IPS-20b (cell line): ENCODE results near the gene SFXN1.

ENCODE experiments used
- H3K27ac ChIP-seq: one replicate; pipeline ENCODE4 v1.5.1; 2013; ENCODE audit warnings: low read length
- H3K27me3 ChIP-seq: 2 replicates; pipeline ENCODE4 v1.6.1; 2013; ENCODE audit warnings: mild to moderate bottlenecking, low read length, inconsistent platforms; ENCODE audit not compliant: insufficient read depth
- H3K36me3 ChIP-seq: 2 replicates; pipeline ENCODE4 v1.6.1; 2013; ENCODE audit warnings: low read depth, mild to moderate bottlenecking, inconsistent platforms, low read length, moderate library complexity; ENCODE audit not compliant: insufficient read depth
- H3K4me1 ChIP-seq: 2 replicates; pipeline ENCODE4 v1.6.1; 2013; ENCODE audit warnings: mild to moderate bottlenecking, control low read depth, inconsistent platforms, low read length, moderate library complexity; ENCODE audit not compliant: insufficient read depth
- H3K4me3 ChIP-seq: 2 replicates; pipeline ENCODE4 v1.5.1; 2013; ENCODE audit warnings: mild to moderate bottlenecking, low read length, inconsistent platforms
- H3K9ac ChIP-seq: 2 replicates; pipeline ENCODE4 v1.6.1; 2013; ENCODE audit warnings: low read depth, mild to moderate bottlenecking, inconsistent platforms, low read length, moderate library complexity
- H3K9me3 ChIP-seq: 2 replicates; pipeline ENCODE4 v1.6.1; 2013; ENCODE audit warnings: mild to moderate bottlenecking, low read depth, low read length, inconsistent platforms; ENCODE audit not compliant: insufficient read depth

The SFXN1 gene

DNA sequence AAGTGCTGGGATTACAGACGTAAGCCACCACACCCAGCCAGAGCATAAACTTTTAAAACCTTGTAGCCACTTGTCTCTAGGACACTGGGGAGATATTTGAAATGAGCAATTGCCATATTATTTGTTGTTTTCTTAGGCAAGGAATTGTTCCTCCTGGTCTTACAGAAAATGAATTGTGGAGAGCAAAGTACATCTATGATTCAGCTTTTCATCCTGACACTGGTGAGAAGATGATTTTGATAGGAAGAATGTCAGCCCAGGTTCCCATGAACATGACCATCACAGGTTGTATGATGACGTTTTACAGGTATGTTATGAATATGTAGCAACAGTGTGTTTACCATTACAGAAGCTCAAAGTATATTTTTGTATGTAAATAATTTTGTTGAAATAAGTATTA, 30.5 kb downstream of the SFXN1 start:
- peaks cover 71% of the 10 kb centered on the region for H3K36me3 ChIP-seq

DNA sequence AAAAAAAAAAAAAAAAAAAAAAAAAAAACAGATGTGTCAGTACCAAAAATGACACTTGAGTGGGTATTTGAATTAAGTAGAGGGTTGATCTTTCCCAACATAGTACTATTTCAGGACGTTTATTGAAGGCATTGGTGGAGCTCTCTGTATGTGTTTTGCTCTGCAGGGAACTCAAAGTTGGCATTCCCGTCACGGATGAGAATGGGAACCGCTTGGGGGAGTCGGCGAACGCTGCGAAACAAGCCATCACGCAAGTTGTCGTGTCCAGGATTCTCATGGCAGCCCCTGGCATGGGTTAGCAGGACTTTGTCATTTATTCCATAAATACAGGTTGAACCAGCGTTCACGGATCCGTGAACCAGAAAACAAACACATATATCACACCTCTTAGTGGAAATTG, 34.9 kb downstream of the SFXN1 start:
- no peaks in the 10 kb centered on the region for H3K27me3 ChIP-seq
- no peak overlapping the region for H3K27ac ChIP-seq
- peaks cover 100% of the 10 kb centered on the region for H3K36me3 ChIP-seq
- no peak overlapping the region for H3K9ac ChIP-seq
- no peaks in the 10 kb centered on the region for H3K9me3 ChIP-seq
- H3K4me1 ChIP-seq, result no peaks in the 10 kb centered on the region
- H3K4me3 ChIP-seq, result no peak overlapping the region

More for the DNA sequence above, 30.5 kb downstream of the SFXN1 start:
- Histone ChIP-seq H3K27ac (no peak overlapping the region), H3K4me3 (no peak overlapping the region), H3K9ac (no peak overlapping the region), H3K9me3 (no peaks in the 10 kb centered on the region), H3K4me1 (no peaks in the 10 kb centered on the region), H3K27me3 (no peaks in the 10 kb centered on the region)

DNA sequence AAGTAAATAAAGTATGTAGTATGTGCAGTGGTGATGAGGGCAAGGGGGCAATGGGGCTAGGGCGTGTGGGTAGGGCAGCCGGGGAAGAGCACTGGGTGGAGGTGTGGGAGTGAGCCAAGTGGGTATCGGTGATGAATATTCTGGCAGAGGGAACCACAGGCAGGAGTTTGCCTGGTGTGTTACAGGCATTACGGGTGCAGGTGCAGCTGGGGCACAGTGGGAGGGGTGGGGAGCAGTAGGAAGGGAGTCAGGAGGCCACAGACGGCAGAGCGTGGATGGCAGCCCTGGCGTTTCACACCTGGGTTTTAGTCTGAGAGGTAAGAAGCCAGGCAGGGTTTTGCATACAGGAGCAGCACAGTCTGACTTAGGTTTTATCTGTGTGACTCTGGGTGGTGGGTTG, 35.4 kb downstream of the SFXN1 start:
- Histone ChIP-seq H3K9me3 (no peaks in the 10 kb centered on the region), H3K36me3 (peaks cover 100% of the 10 kb centered on the region), H3K9ac (no peak overlapping the region), H3K4me1 (no peaks in the 10 kb centered on the region), H3K27ac (no peak overlapping the region), H3K4me3 (no peak overlapping the region), H3K27me3 (no peaks in the 10 kb centered on the region)

DNA sequence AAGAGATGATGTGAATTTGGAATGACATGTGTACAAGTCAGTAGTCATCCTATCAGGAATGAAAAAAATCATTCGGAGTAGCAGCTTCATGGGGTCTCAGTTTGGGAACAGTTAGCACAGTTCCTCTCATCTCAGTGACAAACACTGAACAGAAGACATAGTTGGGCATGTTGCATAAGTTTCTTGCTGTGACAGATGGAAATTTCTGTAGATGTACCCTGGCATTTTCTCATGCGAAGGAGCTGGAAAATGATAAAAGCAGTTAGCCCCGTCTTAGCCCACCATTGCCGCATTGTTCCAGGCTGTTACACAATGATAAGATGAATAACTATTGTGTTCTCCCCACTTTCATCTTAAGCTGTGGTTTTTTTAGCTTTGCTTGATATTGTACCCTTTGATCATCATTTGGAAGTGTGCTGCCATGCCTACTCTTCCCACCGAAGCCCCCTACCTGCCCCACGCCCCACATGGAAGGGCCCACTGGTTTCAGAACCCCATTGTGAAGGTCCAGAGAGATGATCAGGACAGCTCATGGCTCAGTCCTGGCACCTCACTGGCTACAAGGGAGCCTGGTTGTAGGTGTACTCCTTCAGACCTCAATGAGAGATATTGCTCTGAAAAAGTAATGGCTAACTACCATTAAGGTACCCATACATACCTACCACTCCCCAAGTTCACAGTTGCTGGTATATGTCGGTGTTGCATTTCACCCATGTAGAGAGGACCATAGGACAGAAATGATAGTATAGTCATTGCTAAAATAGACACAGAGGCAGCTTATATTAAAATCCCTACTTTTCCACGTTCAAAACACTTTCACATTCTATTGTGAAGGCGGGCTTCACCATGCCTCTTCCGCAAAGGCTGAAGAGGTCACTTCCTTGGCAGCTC, 38.8 kb downstream of the SFXN1 start:
- no peaks in the 10 kb centered on the region for H3K9me3 ChIP-seq
- no peaks in the 10 kb centered on the region for H3K27me3 ChIP-seq
- no peak overlapping the region for H3K4me3 ChIP-seq
- H3K4me1 ChIP-seq, result no peaks in the 10 kb centered on the region
- H3K27ac ChIP-seq, result no peak overlapping the region
- peaks cover 94% of the 10 kb centered on the region for H3K36me3 ChIP-seq
- H3K9ac ChIP-seq, result no peak overlapping the region

DNA sequence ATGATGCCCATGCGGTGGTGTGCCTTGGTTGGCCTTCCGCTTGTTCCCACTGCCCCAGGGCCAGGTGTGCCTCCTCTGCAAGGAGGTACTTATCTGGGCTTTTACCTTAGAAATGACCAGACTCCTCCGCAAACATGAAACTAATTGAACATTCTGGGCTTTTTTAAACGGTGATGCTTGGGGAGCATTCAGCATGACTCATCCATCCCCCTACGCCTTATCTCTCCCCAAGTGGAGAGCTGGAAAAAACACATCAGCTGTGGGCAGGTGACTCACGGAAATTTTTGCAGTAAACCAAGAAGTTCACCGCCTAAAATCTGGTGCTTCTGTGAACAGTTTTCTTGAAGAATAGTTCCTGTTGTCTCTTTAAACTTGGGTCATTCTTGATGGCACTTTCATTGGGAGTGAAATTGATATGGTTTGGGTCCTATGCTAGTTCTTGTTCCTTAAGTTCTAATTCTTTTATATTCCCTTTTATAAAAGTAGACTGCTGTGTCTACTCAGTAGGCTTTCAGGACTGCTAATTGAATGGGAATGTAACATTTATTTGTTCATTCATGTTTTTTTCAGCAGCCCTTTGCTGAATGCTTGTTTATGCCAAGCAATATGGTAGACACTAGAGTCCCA, 39.6 kb downstream of the SFXN1 start:
- no peaks in the 10 kb centered on the region for H3K27me3 ChIP-seq
- no peak overlapping the region for H3K9ac ChIP-seq
- no peaks in the 10 kb centered on the region for H3K4me1 ChIP-seq
- H3K9me3 ChIP-seq, result no peaks in the 10 kb centered on the region
- H3K4me3 ChIP-seq, result no peak overlapping the region
- peaks cover 94% of the 10 kb centered on the region for H3K36me3 ChIP-seq
- no peak overlapping the region for H3K27ac ChIP-seq

DNA sequence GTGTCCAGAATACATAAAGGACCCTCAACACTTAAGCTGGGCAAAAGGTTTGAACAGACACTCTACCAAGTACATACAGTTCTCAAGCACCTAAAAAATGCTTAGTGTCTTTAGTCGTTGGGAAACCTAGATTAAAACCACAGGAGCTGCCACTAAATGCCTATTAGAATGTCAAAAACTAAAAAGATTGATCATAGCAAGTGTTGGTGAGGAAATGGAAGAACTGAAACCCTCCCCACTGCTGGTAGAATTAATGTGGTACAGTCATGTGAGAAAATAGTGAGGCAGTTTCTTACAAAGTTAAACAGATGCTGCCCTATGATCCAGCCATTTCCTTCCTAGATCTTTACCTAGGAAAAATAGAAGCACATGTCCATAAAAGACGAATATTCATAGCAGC, 40.6 kb downstream of the SFXN1 start:
- no peak overlapping the region for H3K4me3 ChIP-seq
- no peaks in the 10 kb centered on the region for H3K4me1 ChIP-seq
- H3K27me3 ChIP-seq, result no peaks in the 10 kb centered on the region
- H3K27ac ChIP-seq, result no peak overlapping the region
- peaks cover 92% of the 10 kb centered on the region for H3K36me3 ChIP-seq
- H3K9me3 ChIP-seq, result no peaks in the 10 kb centered on the region
- H3K9ac ChIP-seq, result no peak overlapping the region

DNA sequence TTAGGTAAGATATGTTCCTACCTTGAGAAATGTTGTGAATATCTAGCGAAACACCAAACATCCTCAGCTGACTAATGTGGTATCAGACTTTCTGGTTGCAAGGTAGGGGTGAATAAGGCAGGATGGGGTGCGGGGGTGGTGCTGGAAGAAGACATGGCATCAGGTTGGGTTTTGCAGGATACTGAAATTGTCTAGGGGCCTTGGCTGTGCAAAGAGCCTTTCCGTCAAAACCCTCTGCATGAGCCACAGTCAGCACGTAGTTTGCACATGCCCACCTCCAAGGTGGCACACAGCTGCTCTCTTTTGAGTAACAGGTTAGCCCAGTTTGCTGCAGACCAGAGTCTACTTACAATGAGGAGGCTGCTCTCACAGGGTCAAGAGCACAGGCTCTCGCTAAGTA, 42.0 kb downstream of the SFXN1 start:
- Histone ChIP-seq H3K9ac (no peak overlapping the region), H3K36me3 (peaks cover 92% of the 10 kb centered on the region), H3K27ac (no peak overlapping the region), H3K4me1 (no peaks in the 10 kb centered on the region), H3K27me3 (no peaks in the 10 kb centered on the region), H3K4me3 (no peak overlapping the region), H3K9me3 (no peaks in the 10 kb centered on the region)

DNA sequence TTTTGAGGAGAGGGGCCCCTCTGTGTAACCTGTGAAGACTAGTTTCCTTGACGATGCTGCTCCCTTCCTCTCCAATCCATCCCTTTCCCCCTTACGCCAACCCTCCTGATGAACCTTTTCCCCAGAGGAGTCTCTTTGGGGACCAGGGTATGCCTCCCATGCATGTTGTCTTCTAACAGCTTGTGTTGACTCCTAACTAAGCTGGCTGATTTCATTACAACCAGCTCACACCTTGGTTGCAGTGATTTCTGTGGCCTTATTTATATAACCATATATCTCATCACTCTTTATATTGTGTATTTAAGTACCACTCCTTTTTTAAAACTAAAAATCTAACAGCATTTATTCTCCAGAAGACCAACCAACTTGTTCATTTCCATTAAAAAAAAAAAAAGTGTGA, 42.5 kb downstream of the SFXN1 start:
- Histone ChIP-seq H3K9ac (no peak overlapping the region), H3K4me3 (no peak overlapping the region), H3K4me1 (no peaks in the 10 kb centered on the region), H3K27me3 (no peaks in the 10 kb centered on the region), H3K36me3 (peaks cover 92% of the 10 kb centered on the region), H3K9me3 (no peaks in the 10 kb centered on the region), H3K27ac (no peak overlapping the region)

DNA sequence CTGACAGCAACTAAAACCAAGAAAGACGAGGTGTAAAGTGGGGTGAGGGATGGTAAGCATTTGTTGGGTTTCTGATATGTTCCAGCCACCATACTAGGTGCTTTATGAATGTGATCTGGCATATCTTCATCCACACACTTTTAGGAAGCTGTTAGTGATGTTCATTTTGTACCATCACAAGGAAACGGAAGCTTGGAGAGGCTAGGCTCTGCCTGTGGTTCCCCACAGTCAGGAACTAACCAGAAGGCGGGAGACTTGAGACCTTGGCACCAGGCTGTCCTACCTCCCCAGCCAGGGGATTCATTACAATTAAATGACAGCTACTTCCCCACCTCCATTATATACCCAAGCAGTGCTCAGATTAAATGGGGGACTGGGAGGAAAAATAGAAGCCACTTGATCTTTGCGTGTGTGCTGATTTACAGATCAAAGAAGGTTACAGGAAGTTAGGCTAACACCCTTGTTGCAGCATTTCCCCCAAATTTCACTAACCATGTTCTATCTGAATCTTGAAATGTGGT, 43.0 kb downstream of the SFXN1 start:
- Histone ChIP-seq H3K9me3 (no peaks in the 10 kb centered on the region), H3K36me3 (peaks cover 92% of the 10 kb centered on the region), H3K9ac (no peak overlapping the region), H3K27me3 (no peaks in the 10 kb centered on the region), H3K4me3 (no peak overlapping the region), H3K4me1 (no peaks in the 10 kb centered on the region), H3K27ac (no peak overlapping the region)

DNA sequence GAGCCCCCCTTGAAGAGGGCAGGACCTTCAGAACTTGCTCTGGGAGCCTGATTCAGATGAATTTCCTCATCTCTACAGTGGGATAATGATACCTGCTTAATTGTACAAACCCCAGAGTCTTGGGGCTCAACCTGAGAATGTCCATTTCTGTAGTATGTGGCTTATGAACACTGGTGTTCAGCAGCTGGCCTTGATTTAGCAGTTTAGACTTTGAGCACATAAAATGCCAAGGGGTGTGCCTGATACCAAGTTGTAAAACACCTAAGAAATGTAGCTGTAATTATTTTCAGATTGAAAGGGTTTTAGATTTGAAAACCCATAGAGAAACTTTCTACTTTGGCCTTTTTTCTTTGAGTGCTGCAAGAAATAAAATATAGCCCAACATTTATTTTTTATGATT, 44.9 kb downstream of the SFXN1 start:
- H3K36me3 ChIP-seq, result peaks cover 87% of the 10 kb centered on the region
- no peaks in the 10 kb centered on the region for H3K27me3 ChIP-seq
- H3K27ac ChIP-seq, result no peak overlapping the region
- no peak overlapping the region for H3K4me3 ChIP-seq
- no peaks in the 10 kb centered on the region for H3K4me1 ChIP-seq
- no peak overlapping the region for H3K9ac ChIP-seq
- H3K9me3 ChIP-seq, result no peaks in the 10 kb centered on the region

DNA sequence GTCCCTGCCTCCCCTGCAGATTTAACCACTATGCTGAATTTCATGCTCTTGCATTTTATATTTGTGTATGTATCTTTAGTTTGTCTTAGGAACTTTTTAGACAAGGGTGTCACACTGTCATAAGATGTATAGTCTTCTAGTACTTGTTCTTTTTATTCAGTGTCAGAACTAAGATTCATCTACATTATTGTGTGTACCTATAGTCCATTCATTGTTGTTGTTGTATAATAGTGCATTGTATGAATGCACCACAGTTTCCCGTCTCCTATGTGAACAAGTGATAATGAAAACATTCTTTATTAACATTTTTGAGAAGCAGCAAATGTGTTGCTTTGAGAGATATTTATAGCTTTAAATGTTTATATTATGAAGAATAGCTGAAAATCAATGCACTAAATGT, 45.9 kb downstream of the SFXN1 start:
- H3K9ac ChIP-seq, result no peak overlapping the region
- no peaks in the 10 kb centered on the region for H3K27me3 ChIP-seq
- peaks cover 85% of the 10 kb centered on the region for H3K36me3 ChIP-seq
- no peaks in the 10 kb centered on the region for H3K4me1 ChIP-seq
- no peaks in the 10 kb centered on the region for H3K9me3 ChIP-seq
- H3K27ac ChIP-seq, result no peak overlapping the region
- no peak overlapping the region for H3K4me3 ChIP-seq

DNA sequence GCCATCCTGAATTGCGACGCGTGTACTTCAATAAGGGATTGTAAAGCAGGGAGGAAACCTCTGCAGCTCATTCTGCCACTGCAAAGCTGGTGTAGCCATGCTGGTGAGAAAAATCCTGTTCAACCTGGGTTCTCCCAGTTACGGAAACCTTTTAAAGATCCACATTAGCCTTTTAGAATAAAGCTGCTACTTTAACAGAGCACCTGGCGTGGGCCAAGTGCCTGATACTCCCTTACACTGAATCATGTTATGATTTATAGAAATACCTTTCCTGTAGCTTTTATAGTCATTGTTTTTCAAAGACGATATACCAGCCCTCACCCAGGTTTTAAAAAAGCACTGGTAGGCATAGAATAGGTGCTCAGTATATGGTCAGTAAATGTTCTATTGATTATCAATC, 48.3 kb downstream of the SFXN1 start:
- H3K4me3 ChIP-seq, result no peak overlapping the region
- no peak overlapping the region for H3K27ac ChIP-seq
- H3K27me3 ChIP-seq, result no peaks in the 10 kb centered on the region
- no peaks in the 10 kb centered on the region for H3K4me1 ChIP-seq
- no peaks in the 10 kb centered on the region for H3K9me3 ChIP-seq
- H3K36me3 ChIP-seq, result peaks cover 69% of the 10 kb centered on the region
- no peak overlapping the region for H3K9ac ChIP-seq
